ENCODE measurements around the gene BORCS8.

Gene BORCS8

DNA sequence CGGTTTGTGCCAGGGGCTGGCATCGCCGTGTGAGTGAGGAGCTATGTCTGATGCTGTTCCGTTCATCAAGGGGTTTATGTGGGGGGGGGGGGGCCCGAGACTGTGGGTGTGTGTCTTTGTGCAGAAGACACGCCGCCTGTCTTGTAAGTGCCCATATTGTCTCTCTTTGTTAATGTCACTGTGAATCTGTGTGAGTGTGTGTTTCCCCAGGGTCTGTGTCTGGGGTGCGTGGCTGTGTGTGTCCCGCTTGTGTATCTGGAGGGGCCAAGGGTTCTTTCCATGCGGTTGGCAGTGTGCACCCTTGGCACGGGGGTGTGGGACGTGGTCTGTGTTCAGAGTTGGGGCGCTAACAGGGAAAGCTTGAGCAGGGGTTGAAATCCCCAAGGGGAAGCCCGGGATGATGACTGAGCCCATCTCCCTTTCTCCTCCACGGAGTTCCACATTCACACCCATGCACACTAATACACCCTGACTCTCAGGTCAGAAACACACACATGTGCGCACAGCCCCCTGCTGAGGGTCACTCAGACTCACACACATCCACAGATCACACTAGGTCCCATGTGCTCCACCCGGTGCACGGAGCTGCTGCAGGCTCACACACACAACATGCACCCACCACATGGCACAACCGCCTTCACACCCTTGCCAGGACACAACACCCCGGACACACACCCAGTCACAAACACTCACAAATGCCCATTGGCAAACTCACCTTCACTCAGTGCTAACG, 21.6 kb upstream of the BORCS8 start:
- no peak for FAIRE-seq

DNA sequence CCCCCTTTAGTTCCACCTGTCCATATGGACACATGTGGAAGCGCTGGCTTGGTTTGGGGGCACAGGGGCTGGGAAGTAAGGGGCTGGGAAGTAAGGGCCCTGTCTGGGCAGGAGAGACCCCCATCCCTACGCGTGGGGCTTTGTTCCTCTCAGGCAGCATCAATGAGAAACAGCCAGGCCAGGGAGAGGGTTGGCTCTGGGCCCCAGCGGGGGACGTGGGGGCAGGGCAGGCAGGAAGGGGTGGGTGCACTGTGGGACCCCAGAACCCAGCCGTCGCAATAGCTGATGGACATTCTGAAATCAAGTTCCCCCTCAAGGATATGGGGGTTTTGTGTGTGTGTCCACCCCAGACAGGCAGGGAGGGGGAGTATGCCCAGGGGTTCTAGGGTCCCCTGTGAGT, 21.0 kb upstream of the BORCS8 start:
- no peak for FAIRE-seq

DNA sequence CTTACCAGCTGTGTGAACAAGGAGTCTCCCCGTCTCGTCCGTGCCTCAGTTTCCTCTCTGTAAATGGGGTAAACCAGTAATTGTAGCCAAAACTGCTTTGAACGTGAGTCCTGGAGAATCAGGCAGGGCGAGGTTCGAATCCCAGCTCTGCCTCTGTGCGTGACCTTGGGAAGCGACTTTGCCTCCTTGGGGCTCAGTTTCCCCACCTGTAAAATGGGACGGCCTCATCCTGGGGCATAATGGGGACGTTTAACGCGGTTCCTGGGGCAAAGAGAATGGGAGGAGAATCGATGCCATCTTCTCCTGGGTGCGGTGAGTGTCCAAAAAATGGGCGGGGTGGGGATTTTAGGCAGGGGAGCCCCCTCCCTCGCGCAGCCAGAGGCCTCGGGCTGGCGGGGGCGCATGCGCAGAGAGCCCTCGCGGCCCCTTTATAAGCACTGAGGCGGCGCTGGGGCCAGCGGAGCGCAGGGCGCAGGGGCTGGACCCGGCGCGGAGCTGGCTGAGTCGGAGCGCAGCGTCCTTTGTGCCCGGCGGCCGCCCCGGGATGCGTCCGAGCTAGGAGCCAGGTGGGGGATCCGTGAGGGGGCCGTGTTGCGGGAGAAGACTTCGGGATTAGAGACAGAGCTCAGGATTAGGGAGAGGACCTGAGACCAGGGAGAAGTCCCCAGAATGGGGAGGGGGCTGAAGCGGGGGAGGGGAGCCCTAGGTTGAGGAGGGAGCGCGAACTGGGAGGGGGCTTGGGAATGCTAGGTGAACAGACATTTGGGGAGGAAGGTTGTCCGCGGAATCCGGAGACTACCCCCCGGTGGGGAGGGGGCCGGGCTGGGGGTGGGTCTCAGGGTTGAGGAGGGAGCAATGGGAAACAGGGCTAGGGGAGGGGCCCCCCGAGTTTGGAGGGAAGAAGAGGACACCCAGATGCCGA, 19.8 kb upstream of the BORCS8 start, which contains the start of gene NCAN:
Gene NCAN (plus strand): TSS at position 460 of the 922 bp plus-strand sequence. CDS start 4,996 bp downstream, outside the sequence.
- no peak for FAIRE-seq

GRCh38 chr19:19209372-19209771, 17.4 kb upstream of the BORCS8 start:
- no peak for FAIRE-seq

DNA sequence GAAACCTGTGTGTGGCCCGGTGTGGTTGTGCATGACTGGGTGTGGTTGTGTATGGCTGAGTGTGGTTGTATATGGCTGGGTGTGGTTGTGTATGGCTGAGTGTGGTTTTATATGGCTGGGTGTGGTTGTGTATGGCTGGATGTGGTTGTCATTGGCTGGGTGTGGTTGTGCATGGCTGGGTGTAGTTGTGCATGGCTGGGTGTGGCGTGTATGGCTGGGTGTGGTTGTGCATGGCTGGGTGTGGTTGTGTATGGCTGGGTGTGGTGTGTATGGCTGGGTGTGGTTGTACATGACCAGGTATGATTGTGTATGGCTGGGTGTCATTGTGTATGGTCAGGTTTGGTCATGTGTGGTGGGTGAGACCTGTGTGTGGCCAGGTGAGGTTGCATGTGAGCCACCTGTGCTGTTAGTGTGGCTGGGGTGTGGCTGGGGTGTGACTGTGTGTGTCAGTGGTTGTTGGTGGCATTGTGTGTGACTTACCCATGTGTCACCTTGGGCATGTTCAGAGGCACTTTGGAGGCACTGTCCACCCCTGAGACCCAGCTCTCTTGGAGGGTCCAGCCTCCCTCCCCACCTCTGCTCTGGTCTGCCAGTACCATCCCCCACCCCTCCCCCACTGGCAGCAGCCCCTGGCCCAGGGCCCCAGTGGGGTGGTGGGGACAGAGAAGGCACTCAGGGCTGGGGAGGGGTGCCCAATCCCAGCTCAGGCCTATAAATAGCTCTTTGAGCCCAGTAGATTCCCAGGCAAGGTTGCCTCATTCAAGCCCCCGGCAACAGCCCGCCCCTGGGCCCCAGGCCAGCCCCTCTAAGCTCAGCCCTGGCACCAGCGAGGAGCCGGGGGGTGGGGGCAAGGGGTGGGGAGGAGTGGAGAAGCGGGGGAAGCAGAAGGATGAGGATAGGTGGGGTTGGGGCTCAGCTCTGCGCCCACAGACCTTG, 16.0 kb upstream of the BORCS8 start:
- FAIRE-seq: no peak

DNA sequence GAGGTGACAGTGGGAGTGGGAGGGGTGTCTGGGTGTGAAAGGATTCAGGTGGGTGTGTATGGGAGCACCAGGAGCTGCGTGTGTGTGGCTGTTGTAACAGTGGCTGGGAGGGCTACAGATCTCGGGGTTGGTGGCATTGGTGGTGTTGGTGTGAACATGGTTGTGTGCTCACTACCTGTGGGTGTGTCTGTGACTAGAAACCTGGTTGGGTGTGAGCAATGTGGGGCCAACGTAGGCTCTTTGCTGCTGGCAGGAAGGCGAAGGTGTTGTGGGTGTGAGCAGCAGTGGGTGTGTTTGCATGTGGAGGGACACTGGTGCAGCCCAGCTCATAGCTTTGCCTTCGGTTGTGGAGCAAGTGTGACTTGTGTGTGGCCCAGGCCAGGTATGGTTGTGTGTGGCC, 15.0 kb upstream of the BORCS8 start:
- no peak for FAIRE-seq

DNA sequence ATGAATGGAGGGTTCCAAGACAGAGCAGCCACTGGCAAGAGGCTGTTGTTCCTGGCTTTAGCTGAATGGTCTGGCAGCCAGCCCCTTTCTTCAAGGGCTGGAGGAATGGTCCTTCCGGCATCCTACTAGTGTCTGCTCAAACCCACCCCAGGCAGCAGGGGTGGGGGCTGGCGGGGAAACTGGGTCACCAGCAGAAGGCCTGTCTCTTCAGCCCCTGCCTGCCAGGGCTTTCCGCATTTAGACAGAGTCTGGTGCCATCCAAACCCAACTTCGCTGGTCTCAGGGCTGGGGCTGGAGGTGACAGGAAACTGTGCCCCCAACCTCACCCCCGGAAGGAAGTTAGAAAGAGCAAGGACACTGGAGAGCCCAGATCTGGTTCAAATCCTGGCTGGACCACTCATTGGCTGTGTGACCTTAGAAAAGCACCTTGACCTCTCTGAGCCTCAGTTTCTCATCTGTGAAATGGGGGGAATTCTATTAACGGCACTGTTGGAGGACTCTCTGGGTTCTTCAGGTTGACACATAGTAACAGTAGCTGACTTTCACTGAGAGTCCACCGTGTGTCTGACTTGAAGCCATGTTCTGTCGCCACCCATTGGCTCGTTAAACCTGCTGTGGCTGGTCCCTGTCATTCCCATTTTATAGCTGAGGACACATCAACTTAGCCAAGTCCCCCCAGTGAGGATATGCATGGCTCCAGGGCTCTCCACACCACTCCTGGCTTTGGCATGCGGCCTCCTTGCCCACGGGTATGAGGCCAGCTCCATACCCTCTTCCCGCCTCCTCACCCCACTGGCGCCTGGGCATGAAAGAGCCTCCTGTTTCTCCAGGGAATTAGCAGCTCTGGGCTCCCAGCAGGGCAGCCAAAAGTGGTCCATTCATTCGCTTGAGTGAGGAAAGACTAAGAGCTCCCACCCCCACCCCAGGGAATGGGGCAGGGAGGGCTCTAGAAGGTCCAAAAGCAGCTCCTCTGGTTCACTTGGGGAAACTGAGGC, 13.8 kb upstream of the BORCS8 start:
- FAIRE-seq: no peak

DNA sequence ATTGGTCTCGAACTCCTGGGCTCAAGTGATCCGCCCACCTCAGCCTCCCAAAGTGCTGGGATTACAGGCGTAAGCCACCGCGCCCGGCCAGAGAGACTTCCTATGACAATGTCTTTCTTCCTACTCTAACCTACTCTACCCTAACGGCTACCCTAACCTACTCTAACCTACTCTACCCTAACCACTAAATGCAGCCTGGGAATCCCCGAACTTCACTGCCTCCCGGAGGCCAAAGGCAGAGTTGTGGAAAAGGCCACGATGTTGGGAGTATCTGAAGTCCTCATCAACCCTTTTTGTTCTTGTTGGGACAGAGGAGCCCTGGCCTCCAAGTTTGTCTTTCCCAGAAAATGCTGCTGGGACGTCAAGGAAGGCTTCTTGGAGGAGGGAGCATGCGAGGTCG, 12.2 kb upstream of the BORCS8 start:
- no peak for FAIRE-seq

DNA sequence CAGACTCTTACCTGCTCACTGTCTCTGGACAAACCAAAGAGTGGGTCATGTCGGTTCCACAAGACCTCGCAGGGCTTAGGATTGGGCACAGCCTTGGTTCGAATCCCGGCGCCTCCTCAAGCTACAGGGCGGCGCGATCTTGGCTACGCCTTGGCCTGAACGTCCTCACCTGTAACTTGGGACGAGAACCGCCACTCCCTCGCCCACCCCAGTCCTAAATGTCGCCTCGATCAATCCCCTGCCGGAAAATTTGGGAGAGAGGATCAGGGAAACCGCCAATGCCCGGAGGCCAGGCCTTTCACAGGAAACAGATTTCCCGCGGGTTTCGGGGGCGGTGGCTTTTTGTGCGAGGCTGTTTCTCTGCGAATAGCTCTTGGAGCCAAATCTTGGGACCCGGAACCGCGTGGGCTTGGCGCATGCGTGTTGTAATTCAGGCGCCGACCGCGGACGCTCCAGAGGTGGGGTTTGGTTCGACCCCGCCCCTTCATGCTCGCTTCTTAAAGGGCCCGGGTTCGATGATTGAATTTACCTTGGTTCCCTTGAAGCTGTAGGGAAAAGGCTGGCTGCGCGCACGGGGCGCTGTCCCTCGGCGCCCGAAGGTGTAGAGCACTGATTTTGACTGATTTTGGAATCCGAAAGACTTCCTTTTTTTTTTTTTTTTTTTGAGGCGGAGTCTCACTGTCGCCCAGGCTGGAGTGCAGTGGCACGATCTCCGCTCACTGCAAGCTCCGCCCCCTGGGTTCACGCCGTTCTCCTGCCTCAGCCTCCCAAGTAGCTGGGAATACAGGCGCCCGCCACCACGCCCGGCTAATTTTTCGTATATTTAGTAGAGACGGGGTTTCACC, 11.3 kb upstream of the BORCS8 start, which contains the start of gene NR2C2AP:
Gene NR2C2AP (minus strand): TSS at position 403 of the 845 bp plus-strand sequence. CDS start 354 bp downstream, at position 49.
- peak; percentile 53 for FAIRE-seq

DNA sequence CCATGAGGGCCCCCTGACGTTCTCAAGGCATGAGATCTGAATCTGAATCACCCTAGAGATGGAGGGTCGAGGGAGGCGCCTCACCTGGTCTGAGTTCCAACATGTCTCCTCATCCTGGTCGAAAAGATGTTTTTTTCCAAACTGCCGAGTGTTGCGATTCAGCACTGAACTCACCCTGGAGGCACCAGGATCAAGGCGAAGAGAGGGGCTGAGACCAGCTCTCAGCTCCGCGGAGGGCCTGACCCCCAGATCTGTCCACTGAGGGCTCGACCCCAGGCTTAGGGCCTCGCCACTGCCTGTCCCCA, 10.7 kb upstream of the BORCS8 start:
- no peak for FAIRE-seq

DNA sequence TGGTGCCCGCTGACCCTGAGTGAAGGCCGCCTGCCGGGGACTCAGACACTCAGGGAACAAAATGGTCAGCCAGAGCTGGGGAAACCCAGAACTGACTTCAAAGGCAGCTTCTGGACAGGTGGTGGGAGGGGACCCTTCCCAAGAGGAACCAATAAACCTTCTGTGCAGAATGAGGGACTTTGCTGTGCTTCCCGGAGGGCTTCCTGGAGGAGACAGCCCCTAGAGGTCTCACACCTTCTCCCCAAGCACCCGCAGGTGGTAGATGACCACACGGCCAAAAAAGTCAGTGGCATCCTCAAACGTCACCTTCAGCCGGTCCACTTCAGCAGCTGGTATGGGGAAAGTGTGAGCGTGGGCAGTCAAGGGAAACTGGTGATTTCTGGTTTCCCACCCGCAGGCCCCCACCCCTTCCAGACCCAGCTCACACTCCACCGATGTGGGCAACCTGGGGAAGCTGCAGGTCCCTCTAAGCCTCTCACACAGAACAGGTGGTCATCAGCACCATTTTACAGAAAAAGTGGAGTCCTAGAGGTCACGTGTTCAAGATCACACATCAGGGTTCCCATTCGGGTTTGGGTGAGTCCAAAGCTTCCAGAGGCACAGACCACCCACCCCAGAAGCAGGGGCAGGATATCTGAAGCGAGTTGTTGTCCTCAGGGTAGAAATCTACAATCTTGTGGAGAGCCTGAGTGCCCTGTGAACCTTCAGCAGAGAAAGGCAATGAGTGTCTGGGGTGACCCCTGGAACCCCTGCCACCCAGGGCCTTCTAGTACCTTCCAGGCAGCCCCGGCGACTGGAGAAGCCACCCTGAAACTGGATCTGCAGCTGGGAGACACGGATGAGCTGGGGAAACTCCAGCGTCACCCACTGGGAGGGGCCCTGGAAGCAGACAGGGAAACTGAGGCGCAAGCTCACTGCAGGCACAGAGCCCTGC, 10.0 kb upstream of the BORCS8 start:
- FAIRE-seq: no peak

DNA sequence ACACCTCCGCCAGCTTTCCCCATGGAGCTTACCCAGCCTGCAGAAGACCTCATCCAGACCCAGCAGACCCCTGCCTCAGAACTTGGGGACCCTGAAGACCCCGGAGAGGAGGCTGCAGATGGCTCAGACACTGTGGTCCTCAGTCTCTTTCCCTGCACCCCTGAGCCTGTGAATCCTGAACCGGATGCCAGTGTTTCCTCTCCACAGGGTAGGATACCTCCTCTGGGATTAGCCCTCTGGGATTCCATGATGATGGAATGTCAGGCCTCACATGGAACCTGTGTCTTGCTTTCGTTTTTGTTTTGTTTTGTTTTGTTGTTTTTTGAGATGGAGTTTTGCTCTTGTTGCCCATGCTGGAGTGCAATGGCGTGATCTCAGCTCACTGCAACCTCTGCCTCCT, 2.0 kb upstream of the BORCS8 start:
- no peak for FAIRE-seq

DNA sequence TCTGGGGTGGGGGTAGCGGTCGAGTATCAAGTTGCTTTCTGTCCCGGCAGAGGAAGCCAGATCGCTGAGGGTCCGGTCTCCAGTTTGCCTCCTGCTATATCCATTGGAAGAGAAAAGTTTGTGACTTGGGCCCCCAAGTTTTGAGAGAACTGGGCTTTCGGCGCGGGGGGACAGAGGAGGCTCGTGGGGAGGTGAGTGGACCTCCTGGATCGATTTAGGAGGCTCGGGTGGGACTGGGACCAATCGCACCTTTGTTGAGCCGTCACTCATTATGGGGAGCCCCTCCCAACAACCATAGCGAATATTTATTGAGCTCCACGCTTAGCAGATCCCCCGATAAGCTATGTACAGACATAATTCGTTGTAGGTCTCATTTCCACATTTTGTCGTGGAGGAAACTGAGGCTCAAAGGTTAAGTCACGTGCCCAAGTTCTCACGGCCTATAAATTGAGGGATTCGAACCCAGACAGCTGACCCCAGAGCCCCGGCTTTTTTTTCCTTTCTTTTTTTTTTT, 1.0 kb upstream of the BORCS8 start:
- no peak for FAIRE-seq

GRCh38 chr19:19191768-19192077, 229 bp downstream of the BORCS8 start:
- no peak for FAIRE-seq

GRCh38 chr19:19186742-19187141, 5.2 kb downstream of the BORCS8 start:
- no peak for FAIRE-seq

DNA sequence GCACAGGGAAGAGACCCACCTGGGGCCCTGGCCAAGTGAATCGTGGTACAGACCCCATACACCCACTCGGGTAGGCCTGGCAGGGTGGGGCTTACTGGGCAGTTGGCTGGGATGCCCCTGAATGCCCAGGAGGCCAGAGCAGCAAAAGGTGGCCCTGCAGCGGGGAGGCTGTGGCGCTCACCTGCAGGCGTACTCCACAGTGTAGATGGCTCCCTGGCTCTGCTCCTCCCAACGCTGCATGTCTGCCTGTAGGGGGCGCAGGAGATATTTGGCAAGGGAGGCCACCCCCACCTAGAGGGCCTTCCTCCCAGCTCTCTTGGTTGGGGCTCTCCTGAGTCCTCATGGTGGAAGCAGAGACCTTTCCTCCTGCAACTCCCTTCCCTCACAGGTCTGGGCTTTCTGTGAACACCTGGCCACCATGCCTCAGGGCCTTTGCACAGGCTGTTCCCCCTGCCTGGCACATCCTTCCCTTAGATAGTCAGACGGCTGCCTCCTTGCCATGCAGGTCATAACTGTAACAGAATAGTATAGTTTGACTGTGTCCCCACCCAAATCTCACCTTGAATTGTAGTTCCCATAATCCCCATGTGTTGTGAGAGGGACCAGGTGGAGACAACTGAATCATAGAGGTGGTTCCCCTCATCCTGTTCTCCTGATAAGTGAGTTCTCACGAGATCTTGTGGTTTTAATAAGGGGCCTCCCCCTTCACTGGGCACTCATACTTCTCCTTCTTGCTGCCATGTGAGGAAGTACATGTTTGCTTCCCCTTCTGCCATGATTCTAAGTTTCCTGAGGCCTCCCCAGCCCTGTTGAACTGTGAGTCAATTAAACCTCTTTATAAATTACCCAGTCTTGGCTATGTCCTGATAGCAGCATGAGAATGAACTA, 5.9 kb downstream of the BORCS8 start:
- no peak for FAIRE-seq

GRCh38 chr19:19181488-19181998, 10.4 kb downstream of the BORCS8 start:
- no peak for FAIRE-seq

Measured in colon (tissue), 2 donors.